ENCODE data around the gene GNB2.

DNA sequence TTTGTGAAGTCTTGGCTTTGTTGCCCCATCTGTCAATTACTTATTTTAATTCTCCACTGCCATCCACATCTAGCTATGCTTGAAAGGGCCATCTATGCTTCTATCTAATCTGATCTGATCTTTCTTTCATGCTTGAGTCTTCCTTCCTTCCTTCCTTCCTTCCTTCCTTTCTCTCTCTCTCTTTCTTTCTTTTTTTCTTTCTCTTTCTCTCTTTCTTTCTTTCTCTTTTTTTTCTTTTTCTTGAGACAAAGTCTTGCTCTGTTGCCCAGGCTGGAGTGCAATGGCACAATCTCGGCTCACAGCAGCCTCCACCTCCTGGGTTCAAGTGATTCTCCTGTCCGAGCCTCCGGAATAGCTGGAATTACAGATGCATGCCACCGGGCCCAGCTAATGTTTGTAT is 43.5 kb upstream of the GNB2 start:
- TF ChIP-seq EZH2 (IDR thresholded peaks at IDR 0.05; ENCODE audit: borderline replicate concordance, low read length) (no peak), CTCF (IDR thresholded peaks at IDR 0.05; ENCODE audit: low read length) (no peak)
